ENCODE results near the gene DNASE1L3. TPM values are rescaled to one million over a fixed set of nuclear protein-coding genes. Genes with fewer than 3 reads are reported as not detected.
A peak's percentile ranks its signal among the peaks of the same experiment; 100 is the strongest.

Gene DNASE1L3
- polyA plus RNA-seq, 3 donors = 0.19 TPM; not detected in 2

GRCh38 chr3:58151637-58152036 lies 59.1 kb downstream of the DNASE1L3 start:
- Mint-ChIP-seq H3K4me1 (no peaks in the 10 kb centered on the region), H3K4me3 (no peak overlapping the region), H3K9me3 (peaks cover 0 to 2% (median 0%) of the 10 kb centered on the region in 7 donors), H3K27me3 (ENCODE audit: low read depth in 3 of 3) (peaks cover 0 to 3% (median 1%) of the 10 kb centered on the region in 3 donors), H3K27ac (peak overlapping the region in 1 of 7 donors; percentile 63), H3K36me3 (peaks cover 70 to 87% of the 10 kb centered on the region in 2 donors)
- Histone ChIP-seq H3K79me2 (ENCODE audit: insufficient read depth, low read length) (no peaks in the 10 kb centered on the region), H3K9ac (ENCODE audit: insufficient read depth, low read length, poor library complexity, severe bottlenecking) (no peak overlapping the region), H3K36me3 (replicated peaks in 1 of 2; ENCODE audit: control insufficient read depth in 1 of 2, insufficient read depth in 2 of 2, low read length in 2 of 2) (peaks cover 56 to 98% of the 10 kb centered on the region in 2 donors), H3K4me3 (replicated peaks in 1 of 3; ENCODE audit: low read depth in 2 of 3, low read length in 3 of 3) (no peak overlapping the region), H3K9me3 (replicated peaks in 1 of 2; ENCODE audit: control insufficient read depth in 1 of 2, insufficient read depth in 1 of 2, low read length in 2 of 2) (no peaks in the 10 kb centered on the region), H2AFZ (ENCODE audit: insufficient read depth, low read depth, low read length, poor library complexity, severe bottlenecking) (no peak overlapping the region), H3K27ac (ENCODE audit: low read depth in 1 of 2, low read length in 2 of 2) (no peak overlapping the region), H3K27me3 (ENCODE audit: control insufficient read depth in 2 of 2, insufficient read depth in 2 of 2, low read length in 2 of 2) (no peaks in the 10 kb centered on the region), H4K20me1 (ENCODE audit: insufficient read depth, low read length) (no peaks in the 10 kb centered on the region), H3K4me1 (ENCODE audit: control insufficient read depth in 1 of 2, insufficient read depth in 2 of 2, low read length in 2 of 2) (no peaks in the 10 kb centered on the region), H3K4me2 (replicated peaks; ENCODE audit: extremely low read depth, low read length, poor library complexity, severe bottlenecking) (no peak overlapping the region)
- intact Hi-C loops (cut with micrococcal nuclease) = no loop called here
- no peak for TF ChIP-seq CTCF (IDR thresholded peaks at IDR 0.05)
- 100% methylated on average over 1 of the region's 3 CpGs for WGBS (ENCODE audit: insufficient coverage)
- DNase-seq = no peak

DNA sequence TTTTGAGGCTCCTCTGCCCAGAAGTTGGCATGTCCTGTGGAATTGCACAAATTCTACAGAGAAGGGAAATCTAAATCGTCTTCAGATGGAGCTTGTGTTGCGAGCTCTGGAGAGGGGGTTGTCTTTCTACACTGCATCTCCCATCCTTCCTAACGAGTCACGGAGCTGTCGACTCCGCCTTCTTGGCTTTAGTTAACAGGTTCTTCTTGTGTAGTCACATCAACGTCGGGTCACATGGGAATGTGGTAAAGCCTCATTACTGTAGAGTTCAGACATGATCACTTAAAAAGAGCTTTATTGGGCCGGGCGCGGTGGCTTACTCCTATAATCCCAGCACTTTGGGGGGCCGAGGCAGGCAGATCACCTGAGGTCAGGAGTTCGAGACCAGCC lies 60.0 kb downstream of the DNASE1L3 start:
- no peaks in the 10 kb centered on the region for H3K79me2 ChIP-seq (ENCODE audit: insufficient read depth, low read length)

More for the DNA sequence above, 60.0 kb downstream of the DNASE1L3 start:
- H3K9me3 Mint-ChIP-seq = no peaks in the 10 kb centered on the region
- H3K27ac Mint-ChIP-seq = peak overlapping the region in 1 of 7 donors; percentile 41
- peaks cover 71 to 90% of the 10 kb centered on the region in 2 donors for H3K36me3 Mint-ChIP-seq
- Histone ChIP-seq H3K27ac (ENCODE audit: low read depth in 1 of 2, low read length in 2 of 2) (no peak overlapping the region), H4K20me1 (ENCODE audit: insufficient read depth, low read length) (no peaks in the 10 kb centered on the region), H3K4me1 (ENCODE audit: control insufficient read depth in 1 of 2, insufficient read depth in 2 of 2, low read length in 2 of 2) (no peaks in the 10 kb centered on the region), H2AFZ (ENCODE audit: insufficient read depth, low read depth, low read length, poor library complexity, severe bottlenecking) (no peak overlapping the region), H3K27me3 (ENCODE audit: control insufficient read depth in 2 of 2, insufficient read depth in 2 of 2, low read length in 2 of 2) (no peaks in the 10 kb centered on the region), H3K4me2 (replicated peaks; ENCODE audit: extremely low read depth, low read length, poor library complexity, severe bottlenecking) (no peak overlapping the region), H3K36me3 (replicated peaks in 1 of 2; ENCODE audit: control insufficient read depth in 1 of 2, insufficient read depth in 2 of 2, low read length in 2 of 2) (peaks cover 57 to 98% of the 10 kb centered on the region in 2 donors), H3K4me3 (replicated peaks in 1 of 3; ENCODE audit: low read depth in 2 of 3, low read length in 3 of 3) (no peak overlapping the region), H3K9ac (ENCODE audit: insufficient read depth, low read length, poor library complexity, severe bottlenecking) (no peak overlapping the region), H3K9me3 (replicated peaks in 1 of 2; ENCODE audit: control insufficient read depth in 1 of 2, insufficient read depth in 1 of 2, low read length in 2 of 2) (no peaks in the 10 kb centered on the region)
- H3K4me1 Mint-ChIP-seq = no peaks in the 10 kb centered on the region
- H3K4me3 Mint-ChIP-seq = no peak overlapping the region
- H3K27me3 Mint-ChIP-seq (ENCODE audit: low read depth in 3 of 3) = peaks cover 0 to 3% (median 1%) of the 10 kb centered on the region in 3 donors
- DNase-seq = no peak
- WGBS (ENCODE audit: insufficient coverage) = 92% methylated on average over 6 of the region's 13 CpGs
- no peak for TF ChIP-seq CTCF (IDR thresholded peaks at IDR 0.05)
- intact Hi-C loops (cut with micrococcal nuclease) = no loop called here

All from CD14-positive monocyte (primary cell).